GM21515 (cell line): Measurements from ENCODE around the gene DDX11.
"Not testable (repeated sequence)": the region's sequence is repeated elsewhere in the genome, so short reads cannot be mapped to it uniquely, and the experiment has no call there.

ENCODE experiments used
- ATAC-seq: cut with Tn5 transposase; IDR thresholded peaks from one replicate; pipeline ENCODE4 v1.9.1; 2021; ENCODE audit not compliant: unreplicated experiment

DDX11 gene

DNA sequence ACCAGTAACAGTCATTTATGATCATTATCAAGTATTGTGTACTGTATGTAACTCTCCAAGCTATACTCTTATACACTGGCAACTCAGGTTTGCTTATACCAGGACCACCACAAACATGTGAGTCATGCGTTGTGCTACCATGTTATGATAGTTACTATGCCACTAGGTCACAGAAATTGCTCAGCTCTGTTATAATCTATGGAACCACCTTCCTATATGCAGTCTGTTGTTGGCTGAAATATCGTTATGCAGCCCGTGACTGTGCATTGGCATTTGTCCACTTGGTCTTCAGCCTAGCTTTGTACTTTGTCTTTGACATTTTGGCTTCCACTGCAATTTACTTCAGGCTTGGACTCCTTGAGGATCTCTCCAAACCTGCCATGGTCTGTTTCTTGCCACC, 7.5 kb upstream of the DDX11 start:
- not testable (repeated sequence) for ATAC-seq

- not testable (repeated sequence) for ATAC-seq
These were observed 6.0 kb upstream of the DDX11 start for GRCh38 chr12:31067656-31068055.

DNA sequence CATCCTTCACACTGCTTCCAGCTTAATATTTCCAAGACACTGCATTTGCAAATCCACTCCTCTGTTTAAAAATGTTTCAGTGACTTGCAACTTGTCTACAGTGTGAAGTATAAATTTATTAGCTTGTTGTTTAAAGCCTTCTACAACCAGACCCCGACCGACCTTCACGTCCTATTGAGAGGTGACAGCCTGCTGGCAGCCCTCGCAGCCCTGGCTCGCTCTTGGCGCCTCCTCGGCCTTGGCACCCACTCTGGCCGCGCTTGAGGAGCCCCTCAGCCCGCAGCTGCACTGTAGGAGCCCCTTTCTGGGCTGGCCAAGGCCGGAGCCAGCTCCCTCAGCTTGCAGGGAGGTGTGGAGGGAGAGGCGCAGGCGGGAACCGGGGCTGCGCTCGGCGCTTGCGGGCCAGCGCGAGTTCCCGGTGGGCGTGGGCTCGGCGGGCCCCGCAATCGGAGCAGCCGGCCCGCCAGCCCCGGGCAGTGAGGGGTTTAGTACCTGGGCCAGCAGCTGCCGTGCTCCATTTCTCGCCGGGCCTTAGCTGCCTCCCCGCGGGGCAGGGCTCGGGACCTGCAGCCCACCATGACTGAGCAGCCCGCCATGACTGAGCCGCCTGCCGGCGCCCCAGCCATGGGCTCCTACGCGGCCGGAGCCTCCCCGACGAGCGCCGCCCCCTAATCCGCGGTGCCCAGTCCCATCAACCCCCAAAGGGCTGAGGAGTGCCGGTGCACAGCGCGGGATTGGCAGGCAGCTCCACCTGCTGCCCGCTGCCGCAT, 2.5 kb upstream of the DDX11 start:
- ATAC-seq, result not testable (repeated sequence)

DNA sequence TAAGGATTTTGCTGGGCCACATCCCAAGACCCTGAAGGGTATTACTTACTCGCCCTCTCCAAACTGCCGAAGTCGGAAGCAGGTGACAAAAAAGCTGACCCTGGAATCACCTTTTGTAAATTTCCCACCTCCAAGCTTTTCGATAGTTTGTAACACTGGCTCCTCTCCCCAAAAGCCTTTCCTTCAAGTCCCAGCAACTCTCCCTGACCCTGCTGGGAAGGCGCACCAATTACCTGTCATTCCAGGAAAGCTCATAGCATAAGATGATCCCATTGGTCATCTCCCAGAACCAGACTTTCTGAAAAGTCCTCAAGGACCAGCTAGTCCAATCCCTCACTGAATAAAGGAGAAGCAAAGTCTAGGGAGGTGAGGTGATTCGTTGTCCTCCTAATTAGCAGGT, 698 bp upstream of the DDX11 start:
- not testable (repeated sequence) for ATAC-seq

- ATAC-seq, result peak; percentile 29
These were observed 744 bp downstream of the DDX11 start for GRCh38 chr12:31074333-31074874.

GRCh38 chr12:31076150-31076549, 2.5 kb downstream of the DDX11 start:
- not testable (repeated sequence) for ATAC-seq

DNA sequence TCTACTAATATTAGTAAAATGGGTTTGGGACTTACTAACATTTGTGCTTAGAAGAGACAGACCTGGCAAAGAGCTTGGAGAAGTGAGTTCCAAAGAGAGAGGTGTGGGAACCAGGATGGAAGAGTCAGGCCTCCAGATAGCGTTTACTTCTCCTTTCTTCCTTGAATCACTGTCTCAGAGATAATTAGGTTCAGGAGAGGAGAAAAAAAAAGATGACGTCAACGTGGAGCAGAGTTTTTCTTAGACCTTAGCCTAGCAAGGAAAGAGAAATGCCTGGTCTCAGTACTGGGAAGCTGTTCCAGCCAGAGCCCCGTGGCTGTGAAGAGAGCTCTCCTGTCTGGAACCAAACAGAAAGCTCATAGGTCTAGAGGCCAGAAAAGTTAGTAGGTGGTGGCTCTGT, 3.4 kb downstream of the DDX11 start:
- ATAC-seq, result not testable (repeated sequence)

DNA sequence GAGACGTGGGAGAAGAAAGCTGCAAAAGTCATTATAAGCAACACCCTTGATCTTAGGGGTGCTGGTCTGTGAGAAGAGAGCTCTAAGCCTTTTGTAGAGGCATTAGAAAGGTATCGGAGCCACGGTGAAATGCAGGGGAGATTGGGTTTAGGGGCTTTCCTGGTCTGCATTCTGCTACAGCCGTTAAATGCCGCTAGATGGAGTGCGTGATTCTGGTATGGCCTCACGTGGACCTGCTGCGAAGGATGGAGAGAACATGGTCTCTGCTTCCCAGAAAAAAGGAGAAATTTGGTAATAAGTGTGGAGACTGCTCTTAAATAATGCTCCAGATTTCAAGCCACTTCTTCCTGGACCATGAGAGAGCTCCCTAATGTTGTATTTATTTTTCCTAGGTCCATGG, 4.3 kb downstream of the DDX11 start:
- not testable (repeated sequence) for ATAC-seq

DNA sequence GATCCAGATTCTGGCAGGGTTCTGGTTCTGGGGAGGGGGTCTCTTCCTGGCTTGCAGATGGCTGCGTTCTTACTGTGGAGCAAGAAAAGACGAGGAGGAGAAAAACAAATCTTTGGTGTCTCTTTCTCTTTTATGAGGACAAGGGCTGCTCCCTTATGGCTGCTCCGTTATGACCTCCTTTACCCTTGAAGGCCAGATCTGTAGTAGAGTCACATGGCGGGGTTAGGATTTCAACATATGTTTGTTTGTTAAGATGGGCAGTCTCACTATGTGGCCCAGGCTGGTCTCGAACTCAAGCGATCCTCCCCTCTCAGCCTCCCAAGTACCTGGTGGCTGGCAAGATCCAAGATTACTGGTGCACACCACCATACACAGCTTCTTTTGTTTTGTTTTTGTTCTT, 5.8 kb downstream of the DDX11 start:
- ATAC-seq, result not testable (repeated sequence)

- not testable (repeated sequence) for ATAC-seq
These were observed 6.6 kb downstream of the DDX11 start for GRCh38 chr12:31080221-31080620.

- ATAC-seq, result not testable (repeated sequence)
These were observed 7.6 kb downstream of the DDX11 start for GRCh38 chr12:31081274-31081673.

DNA sequence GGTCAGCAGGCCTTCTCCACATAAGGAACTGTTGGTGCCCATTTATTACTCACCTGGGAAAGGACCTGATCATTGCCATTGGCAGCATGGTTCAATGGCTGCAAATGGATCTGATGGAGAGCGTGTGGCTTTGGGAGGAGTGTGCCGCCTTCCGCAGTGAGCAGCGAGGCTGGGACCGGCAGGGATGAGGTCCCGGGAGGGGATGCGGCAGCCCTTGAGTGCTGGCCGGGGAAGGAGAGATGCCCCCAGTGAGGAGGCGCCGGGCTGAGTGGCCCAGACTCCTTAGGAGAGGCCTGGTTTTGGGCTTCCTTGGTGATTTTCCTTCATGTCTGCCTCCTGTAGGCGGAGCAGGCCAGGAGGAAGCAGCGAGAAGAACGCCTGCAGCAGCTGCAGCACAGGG, 10.6 kb downstream of the DDX11 start:
- ATAC-seq, result not testable (repeated sequence)

GRCh38 chr12:31086032-31086431, 12.4 kb downstream of the DDX11 start:
- not testable (repeated sequence) for ATAC-seq

- not testable (repeated sequence) for ATAC-seq
These were observed 13.8 kb downstream of the DDX11 start for GRCh38 chr12:31087486-31087885.

GRCh38 chr12:31087956-31088355, 14.3 kb downstream of the DDX11 start:
- not testable (repeated sequence) for ATAC-seq

GRCh38 chr12:31089072-31089471, 15.4 kb downstream of the DDX11 start:
- ATAC-seq, result no peak

DNA sequence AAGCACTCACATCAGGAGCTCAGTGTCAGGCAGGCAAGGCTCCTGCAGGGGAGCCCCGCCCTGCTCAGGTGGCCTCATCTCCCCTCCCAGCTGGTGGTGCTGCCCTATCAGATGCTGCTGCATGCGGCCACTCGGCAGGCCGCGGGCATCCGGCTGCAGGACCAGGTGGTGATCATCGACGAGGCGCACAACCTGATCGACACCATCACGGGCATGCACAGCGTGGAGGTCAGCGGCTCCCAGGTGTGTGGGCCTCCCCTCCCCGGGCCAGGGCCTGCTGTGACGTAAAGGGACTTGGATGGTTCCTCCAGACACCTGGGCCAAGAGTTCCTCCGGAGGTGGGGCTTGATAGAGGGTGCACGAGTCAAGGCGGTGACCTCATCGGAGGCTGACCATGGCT, 18.0 kb downstream of the DDX11 start:
- not testable (repeated sequence) for ATAC-seq

GRCh38 chr12:31092718-31093117, 19.1 kb downstream of the DDX11 start:
- not testable (repeated sequence) for ATAC-seq

DNA sequence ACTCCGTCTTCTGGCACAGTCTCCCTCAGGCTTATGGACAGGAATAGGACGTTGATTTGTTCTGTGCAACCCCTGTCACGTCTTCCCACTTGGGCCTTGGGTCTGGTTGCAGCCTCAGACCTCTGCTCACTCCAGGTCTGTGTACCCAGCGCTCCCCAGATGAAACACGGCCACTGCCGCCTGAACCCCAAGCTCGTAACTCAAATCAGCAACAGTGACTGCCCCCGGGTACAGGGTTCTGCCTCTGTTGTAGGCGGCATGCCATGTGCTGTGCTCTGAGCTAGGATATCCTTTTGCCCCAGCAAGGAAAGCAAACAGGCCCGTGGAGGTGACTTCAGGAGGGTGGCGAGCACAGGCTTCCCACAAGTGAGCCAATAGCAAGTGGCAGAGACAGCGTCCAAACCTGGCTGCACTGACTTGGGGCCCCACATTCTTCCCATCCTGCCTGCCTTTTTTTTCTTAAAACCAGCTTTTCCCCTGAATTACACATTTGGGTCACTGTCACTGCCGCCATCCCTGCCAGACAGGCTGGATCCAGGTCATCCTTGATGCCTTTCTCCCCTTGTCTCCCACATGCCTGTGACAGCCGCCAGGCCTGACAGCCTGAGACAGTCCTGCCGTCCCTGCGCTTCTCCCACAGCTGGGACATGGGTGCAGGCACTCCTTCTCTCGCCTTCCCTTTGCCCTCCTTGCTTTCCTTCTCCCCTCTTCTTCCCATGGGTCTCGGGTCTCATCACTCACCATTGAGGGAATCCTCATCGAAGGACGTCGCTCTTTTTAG, 21.6 kb downstream of the DDX11 start:
- not testable (repeated sequence) for ATAC-seq

DNA sequence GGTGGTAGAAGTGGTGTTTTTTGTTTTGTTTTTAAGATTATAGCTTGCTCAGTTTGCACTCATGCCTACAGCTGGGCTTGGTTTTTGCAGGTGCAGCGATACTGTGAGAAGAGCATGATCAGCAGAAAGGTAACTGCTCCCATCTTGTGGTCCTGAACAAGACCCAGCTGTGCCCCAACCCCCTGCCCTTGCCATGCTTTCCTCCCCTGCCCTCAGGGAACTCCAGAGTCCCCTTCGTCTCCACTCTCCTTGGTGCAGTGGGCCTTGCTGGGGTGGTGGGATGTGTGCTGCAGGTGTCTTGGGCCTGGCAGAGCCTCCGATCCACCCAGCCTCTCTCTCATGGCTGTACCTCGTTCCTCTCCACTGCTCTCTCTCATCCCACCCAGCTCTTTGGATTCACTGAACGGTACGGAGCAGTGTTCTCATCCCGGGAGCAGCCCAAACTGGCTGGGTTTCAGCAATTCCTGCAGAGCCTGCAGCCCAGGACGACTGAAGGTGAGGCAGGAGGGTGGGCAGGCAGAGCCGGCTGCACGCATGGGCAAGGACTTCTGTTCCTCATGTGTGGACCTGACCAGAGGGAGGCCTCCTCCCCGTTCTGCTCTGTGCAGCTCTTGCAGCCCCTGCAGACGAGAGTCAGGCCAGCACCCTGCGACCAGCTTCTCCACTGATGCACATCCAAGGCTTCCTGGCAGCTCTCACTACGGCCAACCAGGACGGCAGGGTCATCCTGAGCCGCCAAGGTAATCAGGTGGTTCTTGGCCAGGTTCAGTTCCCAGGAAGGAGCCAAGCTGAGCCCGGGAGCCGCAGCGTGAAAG, 22.8 kb downstream of the DDX11 start:
- ATAC-seq, result not testable (repeated sequence)

DNA sequence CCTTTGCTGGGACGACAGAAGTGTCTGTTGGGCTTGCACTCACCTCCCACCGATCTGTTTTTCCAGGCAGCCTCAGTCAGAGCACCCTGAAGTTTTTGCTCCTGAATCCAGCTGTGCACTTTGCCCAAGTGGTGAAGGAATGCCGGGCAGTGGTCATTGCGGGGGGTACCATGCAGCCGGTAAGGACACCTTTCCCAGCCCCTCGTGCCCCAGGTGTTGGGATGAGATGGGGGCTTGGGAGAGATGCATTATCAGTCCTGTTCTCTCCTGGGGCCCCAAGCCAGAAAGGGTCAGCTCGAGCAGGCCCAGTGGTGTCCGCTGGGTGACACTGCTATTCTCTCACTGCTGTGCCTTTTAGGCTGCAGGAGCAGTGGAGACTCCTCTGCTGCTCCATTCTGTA, 24.2 kb downstream of the DDX11 start:
- not testable (repeated sequence) for ATAC-seq
